ENCODE data around the gene SLC22A23. TPM values are rescaled to one million over a fixed set of nuclear protein-coding genes. Genes with fewer than 3 reads are reported as not detected.

The SLC22A23 gene
- total RNA-seq, 1 donor from 2014 or later = 3.6 TPM

DNA sequence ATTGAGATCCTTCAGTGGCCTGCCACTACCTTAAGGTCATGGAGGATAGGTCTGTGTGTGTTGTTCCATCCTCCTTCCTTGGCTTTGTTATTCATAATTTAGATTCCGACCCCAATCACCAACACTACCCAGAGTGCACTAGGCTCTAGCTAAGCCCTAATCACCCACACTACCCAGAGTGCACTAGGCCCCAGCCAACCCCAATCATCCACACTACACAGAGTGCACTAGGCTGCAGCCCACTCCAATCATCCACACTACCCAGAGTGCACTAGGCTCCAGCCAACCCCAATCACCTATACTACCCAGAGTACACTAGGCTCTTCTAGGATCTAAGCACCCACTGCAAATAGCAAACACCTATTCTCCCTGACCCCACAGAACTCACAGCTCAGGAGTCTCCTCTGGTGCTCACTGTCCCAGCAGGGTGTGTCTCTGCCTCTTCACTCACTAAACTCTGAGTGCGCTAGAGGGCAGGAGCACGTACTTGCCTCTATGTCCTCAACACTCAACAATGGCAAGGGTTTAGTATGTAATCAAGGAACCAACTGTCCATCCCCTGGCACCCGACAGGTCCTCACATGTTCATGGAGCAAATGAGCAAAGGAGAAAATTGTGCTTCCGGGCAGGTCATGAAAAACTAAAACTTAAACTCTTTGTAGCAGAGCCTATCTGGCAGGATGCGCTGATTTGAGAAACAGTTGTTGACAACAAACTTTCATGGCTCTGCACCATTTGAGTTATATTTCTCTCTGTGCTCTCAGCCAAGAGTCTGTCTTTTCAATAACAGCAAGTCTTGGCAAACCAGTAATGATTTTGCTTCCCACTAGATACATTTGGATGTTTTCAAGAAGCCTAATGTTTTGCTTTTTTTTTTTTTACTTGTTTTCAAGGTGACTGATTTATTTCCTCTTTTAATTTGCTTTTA, 54.3 kb downstream of the SLC22A23 start:
- TF ChIP-seq, protein P1, sequence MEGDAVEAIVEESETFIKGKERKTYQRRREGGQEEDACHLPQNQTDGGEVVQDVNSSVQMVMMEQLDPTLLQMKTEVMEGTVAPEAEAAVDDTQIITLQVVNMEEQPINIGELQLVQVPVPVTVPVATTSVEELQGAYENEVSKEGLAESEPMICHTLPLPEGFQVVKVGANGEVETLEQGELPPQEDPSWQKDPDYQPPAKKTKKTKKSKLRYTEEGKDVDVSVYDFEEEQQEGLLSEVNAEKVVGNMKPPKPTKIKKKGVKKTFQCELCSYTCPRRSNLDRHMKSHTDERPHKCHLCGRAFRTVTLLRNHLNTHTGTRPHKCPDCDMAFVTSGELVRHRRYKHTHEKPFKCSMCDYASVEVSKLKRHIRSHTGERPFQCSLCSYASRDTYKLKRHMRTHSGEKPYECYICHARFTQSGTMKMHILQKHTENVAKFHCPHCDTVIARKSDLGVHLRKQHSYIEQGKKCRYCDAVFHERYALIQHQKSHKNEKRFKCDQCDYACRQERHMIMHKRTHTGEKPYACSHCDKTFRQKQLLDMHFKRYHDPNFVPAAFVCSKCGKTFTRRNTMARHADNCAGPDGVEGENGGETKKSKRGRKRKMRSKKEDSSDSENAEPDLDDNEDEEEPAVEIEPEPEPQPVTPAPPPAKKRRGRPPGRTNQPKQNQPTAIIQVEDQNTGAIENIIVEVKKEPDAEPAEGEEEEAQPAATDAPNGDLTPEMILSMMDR (IDR thresholded peaks at IDR 0.05; ENCODE audit: insufficient read depth, low read length, poor library complexity, severe bottlenecking) = no peak
- Histone ChIP-seq H3K4me3 (ENCODE audit: low read depth, low read length) (no peak overlapping the region), H3K27me3 (ENCODE audit: control insufficient read depth, insufficient read depth, low read length) (no peaks in the 10 kb centered on the region), H3K36me3 (ENCODE audit: control insufficient read depth, insufficient read depth, low read length) (no peaks in the 10 kb centered on the region)
- DNase-seq (ENCODE audit: low read depth) = no peak

DNA sequence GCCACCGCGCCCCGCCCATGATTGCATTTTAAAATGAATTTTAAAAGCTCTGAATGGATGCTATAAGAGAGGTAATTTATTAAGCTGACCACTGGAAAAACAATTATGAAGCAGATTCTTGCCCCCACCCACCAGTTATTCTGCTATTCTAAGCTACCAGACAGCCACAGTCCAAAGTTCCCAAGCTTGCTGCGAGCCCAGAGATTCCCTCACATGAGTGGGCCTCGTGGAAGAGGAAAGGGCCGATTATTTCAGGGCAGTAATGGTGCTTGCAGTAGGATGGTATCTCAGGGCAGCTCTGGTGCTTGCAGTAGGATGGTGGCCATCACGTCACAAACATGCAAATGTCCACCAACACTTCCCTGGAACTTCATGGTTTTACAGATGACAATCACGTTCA, 56.7 kb downstream of the SLC22A23 start:
- no peak for DNase-seq (ENCODE audit: low read depth)
- Histone ChIP-seq H3K36me3 (ENCODE audit: control insufficient read depth, insufficient read depth, low read length) (no peaks in the 10 kb centered on the region), H3K27me3 (ENCODE audit: control insufficient read depth, insufficient read depth, low read length) (no peaks in the 10 kb centered on the region), H3K4me3 (ENCODE audit: low read depth, low read length) (no peak overlapping the region)
- TF ChIP-seq, protein P1 (IDR thresholded peaks at IDR 0.05; ENCODE audit: insufficient read depth, low read length, poor library complexity, severe bottlenecking) = no peak

DNA sequence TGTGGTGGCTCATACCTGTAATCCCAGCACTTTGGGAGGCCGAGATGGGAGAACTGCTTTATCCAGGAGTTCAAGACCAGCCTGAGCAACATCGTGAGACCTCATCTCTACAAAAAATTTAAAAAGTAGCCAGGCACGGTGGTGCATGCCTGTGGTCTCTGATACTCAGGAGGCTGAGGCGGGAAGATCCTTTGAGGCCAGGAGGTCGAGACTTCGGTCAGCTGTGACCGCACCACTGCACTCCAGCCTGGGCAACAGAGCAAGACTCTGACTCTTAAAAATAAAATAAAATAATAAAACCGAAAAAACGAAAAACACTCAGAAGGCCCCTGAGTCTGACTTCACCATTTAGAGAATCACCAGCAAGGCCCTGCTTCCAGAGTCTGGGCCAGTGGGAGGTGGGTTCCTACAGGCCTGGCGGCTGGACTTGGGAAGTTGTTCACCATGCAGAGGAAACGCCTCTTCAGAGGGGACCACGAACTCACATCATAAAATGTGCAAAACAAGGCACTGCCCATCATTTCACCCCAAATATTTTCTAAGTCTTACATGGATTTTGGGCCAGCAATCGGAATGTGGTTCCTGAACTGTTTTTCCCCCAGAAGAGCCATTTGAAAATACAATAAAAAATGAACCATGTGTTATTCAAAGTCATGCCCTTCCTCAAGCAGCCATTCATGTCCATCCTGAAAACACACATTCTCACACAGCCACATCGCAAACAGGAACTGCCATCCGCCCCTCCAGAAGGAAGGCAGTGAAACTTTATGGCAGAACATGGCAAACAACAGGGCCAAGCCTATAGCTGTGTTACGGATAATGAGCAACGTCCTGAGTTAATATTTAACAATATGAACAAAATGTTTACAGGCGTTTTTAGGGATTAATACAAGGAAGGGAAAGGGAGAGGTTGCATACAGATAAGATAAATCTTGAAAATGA, 57.8 kb downstream of the SLC22A23 start:
- DNase-seq (ENCODE audit: low read depth) = no peak
- Histone ChIP-seq H3K27me3 (ENCODE audit: control insufficient read depth, insufficient read depth, low read length) (no peaks in the 10 kb centered on the region), H3K36me3 (ENCODE audit: control insufficient read depth, insufficient read depth, low read length) (no peaks in the 10 kb centered on the region), H3K4me3 (ENCODE audit: low read depth, low read length) (no peak overlapping the region)
- TF ChIP-seq, protein P1 (IDR thresholded peaks at IDR 0.05; ENCODE audit: insufficient read depth, low read length, poor library complexity, severe bottlenecking) = no peak

DNA sequence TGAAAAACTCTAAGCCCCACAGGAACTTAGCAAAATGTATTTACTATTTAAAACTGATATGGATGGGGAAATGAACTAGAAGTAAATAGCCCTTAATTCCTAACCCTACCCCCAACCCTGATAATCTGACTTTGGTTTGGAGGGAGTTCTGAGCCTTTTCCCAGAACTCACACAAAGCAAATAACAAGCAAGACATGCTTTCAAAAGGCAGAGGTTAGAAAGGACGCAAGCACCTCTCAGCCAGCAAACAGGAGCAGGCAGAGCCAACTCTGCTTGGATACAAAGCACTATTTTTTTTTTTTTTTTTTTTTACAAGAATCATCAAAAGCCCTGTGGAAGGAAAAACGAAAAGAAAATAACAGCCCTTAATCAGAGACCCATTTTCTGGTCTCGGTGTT, 58.7 kb downstream of the SLC22A23 start:
- DNase-seq (ENCODE audit: low read depth) = no peak
- Histone ChIP-seq H3K36me3 (ENCODE audit: control insufficient read depth, insufficient read depth, low read length) (no peaks in the 10 kb centered on the region), H3K4me3 (ENCODE audit: low read depth, low read length) (no peak overlapping the region), H3K27me3 (ENCODE audit: control insufficient read depth, insufficient read depth, low read length) (no peaks in the 10 kb centered on the region)
- TF ChIP-seq, protein P1 (IDR thresholded peaks at IDR 0.05; ENCODE audit: insufficient read depth, low read length, poor library complexity, severe bottlenecking) = no peak

DNA sequence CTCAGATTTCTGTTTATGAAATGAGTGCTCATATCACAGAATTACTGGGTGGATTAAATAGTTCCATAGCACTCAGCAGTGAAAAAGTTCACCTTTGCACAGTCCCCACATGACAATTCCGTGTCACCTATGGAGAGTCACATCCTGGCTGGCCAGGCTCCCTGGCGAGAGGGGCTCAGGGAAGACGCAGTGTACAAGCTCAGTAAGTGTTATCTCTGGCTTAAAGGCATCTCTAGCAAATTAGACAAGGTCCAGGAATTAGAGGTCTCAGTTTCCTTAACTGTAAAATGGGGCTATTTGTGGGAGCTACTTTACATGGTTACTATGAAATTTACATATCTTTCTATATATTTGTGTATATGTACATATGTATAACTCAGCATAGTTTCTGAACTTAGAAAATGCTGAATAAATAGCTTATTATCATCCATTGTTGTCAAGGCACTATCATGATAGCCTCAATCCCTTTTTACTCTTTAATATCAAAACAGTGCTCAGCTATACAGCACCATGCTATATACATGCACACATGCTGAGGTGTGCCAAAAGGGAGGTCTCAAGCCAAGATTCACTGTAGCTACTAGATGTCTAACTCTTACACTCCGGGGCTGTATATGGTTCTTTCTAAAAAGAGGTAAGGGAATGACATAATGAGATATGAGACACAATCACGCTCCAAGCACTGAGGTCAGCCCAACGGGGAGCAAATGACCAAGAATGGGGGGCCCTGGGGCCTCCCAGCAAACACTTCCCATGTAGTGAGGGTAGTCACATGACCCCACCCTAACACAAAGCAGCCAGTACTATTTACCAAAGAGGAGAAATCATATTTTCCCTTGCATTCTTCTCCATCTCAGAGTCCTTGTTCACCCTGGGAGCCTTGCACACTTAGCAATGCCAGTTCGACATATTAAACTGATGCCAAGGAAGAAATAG, 59.4 kb downstream of the SLC22A23 start:
- TF ChIP-seq, protein P1 (IDR thresholded peaks at IDR 0.05; ENCODE audit: insufficient read depth, low read length, poor library complexity, severe bottlenecking) = no peak
- Histone ChIP-seq H3K4me3 (ENCODE audit: low read depth, low read length) (no peak overlapping the region), H3K36me3 (ENCODE audit: control insufficient read depth, insufficient read depth, low read length) (no peaks in the 10 kb centered on the region), H3K27me3 (ENCODE audit: control insufficient read depth, insufficient read depth, low read length) (no peaks in the 10 kb centered on the region)
- no peak for DNase-seq (ENCODE audit: low read depth)
